Vagina (tissue), 2 donors: Measurements from ENCODE around the gene GOLGA3. TPM values are rescaled to one million over a fixed set of nuclear protein-coding genes. Genes with fewer than 3 reads are reported as not detected.
"Not testable (repeated sequence)": the region's sequence is repeated elsewhere in the genome, so short reads cannot be mapped to it uniquely, and the experiment has no call there.

Experiments
- DNase-seq, 2 donors: peaks; one replicate each; pipeline ENCODE4 v3.0.0-alpha.2; 2017; ENCODE audit errors: extremely low spot score in 2 of 2
- H3K27ac ChIP-seq: fragments of 200-600 bp; sonication (generic); one replicate; pipeline ENCODE4 v1.5.1; 2019
- H3K27me3 ChIP-seq: fragments of 200-600 bp; sonication (generic); one replicate; pipeline ENCODE4 v1.5.1; 2019
- H3K36me3 ChIP-seq, 2 donors: fragments of 200-600 bp; sonication (generic); one replicate each; pipeline ENCODE4 v1.5.1; 2017 to 2019
- H3K4me1 ChIP-seq: fragments of 200-600 bp; sonication (generic); one replicate; pipeline ENCODE4 v1.5.1; 2019
- H3K4me3 ChIP-seq, 2 donors: fragments of 200-600 bp; sonication (generic); 1 replicate in 1 of 2; 2 replicates in 1 of 2; pipeline ENCODE4 v1.5.1; 2016 to 2019
- H3K9me3 ChIP-seq: fragments of 200-600 bp; sonication (generic); one replicate; pipeline ENCODE4 v1.5.1; 2019
- CTCF ChIP-seq, 3 experiments: fragments of 450-650 bp in 2 of 3; fragments of 200-600 bp in 1 of 3; sonication (generic) in 1 of 3; IDR thresholded peaks; one replicate each; pipeline ENCODE4 v1.5.1; 2017 to 2019; ENCODE audit warnings: antibody characterized with exemption in 3 of 3, mild to moderate bottlenecking in 2 of 3, moderate library complexity in 2 of 3
- POLR2A ChIP-seq, 2 donors: fragments of 450-650 bp; IDR thresholded peaks; one replicate each; pipeline ENCODE4 v1.6.1; 2017; ENCODE audit warnings: antibody characterized with exemption in 2 of 2, mild to moderate bottlenecking in 2 of 2, moderate library complexity in 2 of 2
- POLR2AphosphoS5 ChIP-seq, 2 donors: sonication (generic); formaldehyde crosslinking; IDR thresholded peaks; one replicate each; pipeline ENCODE4 v1.9.0; 2017; ENCODE audit warnings: antibody characterized with exemption in 2 of 2, mild to moderate bottlenecking in 2 of 2, low read depth in 1 of 2; ENCODE audit not compliant: insufficient read depth in 1 of 2
- intact Hi-C: fragments of 100-400 bp; cut with DNase I; formaldehyde crosslinking; loops from one replicate; pipeline ENCODE4 v1.15.1; 2023
- total RNA-seq: library from RNA; depleted of rRNA; stranded (reverse); fragments of >200 nt; gene quantifications from one replicate; pipeline ENCODE4 v1.2.3, GENCODE V29; 2016

GOLGA3 gene
- total RNA-seq, 1 donor from 2014 or later = 49.8 TPM

GRCh38 chr12:132779781-132780353 is 48.8 kb downstream of the GOLGA3 start:
- DNase-seq = no peak
- Histone ChIP-seq H3K4me3 (no peak overlapping the region), H3K9me3 (no peaks in the 10 kb centered on the region), H3K36me3 (peaks cover 0 to 83% of the 10 kb centered on the region in 2 donors), H3K4me1 (no peaks in the 10 kb centered on the region), H3K27me3 (no peaks in the 10 kb centered on the region), H3K27ac (no peak overlapping the region)
- no peak for TF ChIP-seq CTCF (IDR thresholded peaks at IDR 0.05)
- TF ChIP-seq POLR2AphosphoS5 (IDR thresholded peaks at IDR 0.05; ENCODE audit: insufficient read depth in 1 of 2, low read depth in 1 of 2) = no peak
- TF ChIP-seq POLR2A (IDR thresholded peaks at IDR 0.05) = no peak
- intact Hi-C loops = no loop called here

GRCh38 chr12:132777614-132778013 is 51.1 kb downstream of the GOLGA3 start:
- H3K36me3 ChIP-seq = peaks cover 0 to 86% of the 10 kb centered on the region in 2 donors
- no peak overlapping the region for H3K4me3 ChIP-seq
- intact Hi-C loops = no loop called here
- H3K4me1 ChIP-seq = no peaks in the 10 kb centered on the region
- no peaks in the 10 kb centered on the region for H3K27me3 ChIP-seq
- no peaks in the 10 kb centered on the region for H3K9me3 ChIP-seq
- TF ChIP-seq POLR2AphosphoS5 (IDR thresholded peaks at IDR 0.05; ENCODE audit: insufficient read depth in 1 of 2, low read depth in 1 of 2) = no peak
- TF ChIP-seq CTCF (IDR thresholded peaks at IDR 0.05) = no peak
- TF ChIP-seq POLR2A (IDR thresholded peaks at IDR 0.05) = no peak
- no peak overlapping the region for H3K27ac ChIP-seq
- no peak for DNase-seq

GRCh38 chr12:132776816-132777568 is 51.7 kb downstream of the GOLGA3 start:
- TF ChIP-seq POLR2AphosphoS5 (IDR thresholded peaks at IDR 0.05; ENCODE audit: insufficient read depth in 1 of 2, low read depth in 1 of 2) = no peak
- TF ChIP-seq CTCF (IDR thresholded peaks at IDR 0.05) = no peak
- no peak for TF ChIP-seq POLR2A (IDR thresholded peaks at IDR 0.05)
- no peak overlapping the region for H3K4me3 ChIP-seq
- no peaks in the 10 kb centered on the region for H3K9me3 ChIP-seq
- no peaks in the 10 kb centered on the region for H3K4me1 ChIP-seq
- H3K27ac ChIP-seq = no peak overlapping the region
- H3K27me3 ChIP-seq = no peaks in the 10 kb centered on the region
- intact Hi-C loops = no loop called here
- DNase-seq = no peak
- H3K36me3 ChIP-seq = peaks cover 0 to 86% of the 10 kb centered on the region in 2 donors

- H3K4me3 ChIP-seq, H3K27me3 ChIP-seq, H3K27ac ChIP-seq, intact Hi-C loops, DNase-seq, H3K4me1 ChIP-seq, H3K9me3 ChIP-seq: not testable (repeated sequence)
- peaks cover 0 to 84% of the 10 kb centered on the region in 2 donors for H3K36me3 ChIP-seq
Observed at GRCh38 chr12:132776230-132776625, 52.4 kb downstream of the GOLGA3 start.

GRCh38 chr12:132775502-132776229 is 53.0 kb downstream of the GOLGA3 start:
- Histone ChIP-seq H3K27ac (no peak overlapping the region), H3K9me3 (no peaks in the 10 kb centered on the region), H3K27me3 (no peaks in the 10 kb centered on the region), H3K4me1 (no peaks in the 10 kb centered on the region), H3K36me3 (peaks cover 0 to 82% of the 10 kb centered on the region in 2 donors), H3K4me3 (no peak overlapping the region)
- intact Hi-C loops = no loop called here
- TF ChIP-seq POLR2AphosphoS5 (IDR thresholded peaks at IDR 0.05; ENCODE audit: insufficient read depth in 1 of 2, low read depth in 1 of 2) (no peak), POLR2A (IDR thresholded peaks at IDR 0.05) (no peak), CTCF (IDR thresholded peaks at IDR 0.05) (no peak)
- no peak for DNase-seq
